ES-I3 (cell line): ENCODE measurements around the gene ELN.

Source experiments
- H3K36me3 ChIP-seq: 2 replicates; pipeline ENCODE4 v1.6.1; 2013; ENCODE audit warnings: mild to moderate bottlenecking, low read length, control low read depth, moderate library complexity; ENCODE audit not compliant: insufficient read depth
- H3K4me1 ChIP-seq: 2 replicates; pipeline ENCODE4 v1.6.1; 2013; ENCODE audit warnings: mild to moderate bottlenecking, control low read depth, low read length; ENCODE audit not compliant: insufficient read depth
- H3K9ac ChIP-seq: 2 replicates; pipeline ENCODE4 v1.6.1; 2013; ENCODE audit warnings: low read depth, mild to moderate bottlenecking, low read length, moderate library complexity
- H3K9me3 ChIP-seq: 2 replicates; pipeline ENCODE4 v1.6.1; 2013; ENCODE audit warnings: mild to moderate bottlenecking, low read length, moderate library complexity; ENCODE audit not compliant: control insufficient read depth, insufficient read depth

ELN gene

DNA sequence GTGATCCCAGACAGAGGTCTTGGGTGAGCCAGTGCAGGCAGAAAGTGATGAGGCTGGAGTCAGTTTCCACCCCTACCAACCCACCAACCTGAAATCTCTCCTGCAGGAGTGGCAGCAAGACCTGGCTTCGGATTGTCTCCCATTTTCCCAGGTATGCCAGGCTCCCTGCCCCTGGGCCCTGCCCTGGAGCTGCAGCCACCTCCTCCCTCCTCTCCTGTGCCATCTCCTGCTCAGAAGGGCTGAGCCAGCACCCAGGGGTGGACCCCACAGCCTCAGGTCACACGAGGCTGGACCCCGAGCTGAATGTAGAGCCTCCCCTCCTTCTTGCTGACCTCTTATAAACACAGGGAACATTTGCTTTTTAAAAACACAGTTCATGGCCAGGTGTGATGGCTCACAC, 38.7 kb downstream of the ELN start:
- no peak overlapping the region for H3K9ac ChIP-seq
- no peaks in the 10 kb centered on the region for H3K4me1 ChIP-seq
- H3K9me3 ChIP-seq = no peaks in the 10 kb centered on the region
- H3K36me3 ChIP-seq = no peaks in the 10 kb centered on the region

DNA sequence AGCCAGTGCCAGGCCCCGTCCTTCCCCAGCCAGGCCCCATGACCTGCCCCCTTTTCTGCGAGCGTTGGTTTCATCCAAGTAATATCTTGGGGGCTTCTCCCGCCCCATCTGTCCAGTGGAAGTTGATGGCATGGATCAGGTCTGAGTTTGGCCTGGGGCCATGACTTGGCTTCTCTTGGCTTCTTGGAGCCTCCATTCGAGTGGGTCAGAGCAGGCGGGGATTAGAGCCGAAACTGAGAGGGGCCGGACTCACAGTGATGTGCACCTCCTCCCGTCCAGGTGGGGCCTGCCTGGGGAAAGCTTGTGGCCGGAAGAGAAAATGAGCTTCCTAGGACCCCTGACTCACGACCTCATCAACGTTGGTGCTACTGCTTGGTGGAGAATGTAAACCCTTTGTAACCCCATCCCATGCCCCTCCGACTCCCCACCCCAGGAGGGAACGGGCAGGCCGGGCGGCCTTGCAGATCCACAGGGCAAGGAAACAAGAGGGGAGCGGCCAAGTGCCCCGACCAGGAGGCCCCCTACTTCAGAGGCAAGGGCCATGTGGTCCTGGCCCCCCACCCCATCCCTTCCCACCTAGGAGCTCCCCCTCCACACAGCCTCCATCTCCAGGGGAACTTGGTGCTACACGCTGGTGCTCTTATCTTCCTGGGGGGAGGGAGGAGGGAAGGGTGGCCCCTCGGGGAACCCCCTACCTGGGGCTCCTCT, 40.6 kb downstream of the ELN start:
- Histone ChIP-seq H3K36me3 (no peaks in the 10 kb centered on the region), H3K9ac (no peak overlapping the region), H3K4me1 (no peaks in the 10 kb centered on the region), H3K9me3 (no peaks in the 10 kb centered on the region)

DNA sequence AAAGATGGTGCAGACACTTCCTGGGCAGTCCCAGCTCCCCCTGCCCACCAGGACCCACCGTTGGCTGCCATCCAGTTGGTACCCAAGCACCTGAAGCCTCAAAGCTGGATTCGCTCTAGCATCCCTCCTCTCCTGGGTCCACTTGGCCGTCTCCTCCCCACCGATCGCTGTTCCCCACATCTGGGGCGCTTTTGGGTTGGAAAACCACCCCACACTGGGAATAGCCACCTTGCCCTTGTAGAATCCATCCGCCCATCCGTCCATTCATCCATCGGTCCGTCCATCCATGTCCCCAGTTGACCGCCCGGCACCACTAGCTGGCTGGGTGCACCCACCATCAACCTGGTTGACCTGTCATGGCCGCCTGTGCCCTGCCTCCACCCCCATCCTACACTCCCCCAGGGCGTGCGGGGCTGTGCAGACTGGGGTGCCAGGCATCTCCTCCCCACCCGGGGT, 41.1 kb downstream of the ELN start:
- H3K9me3 ChIP-seq = no peaks in the 10 kb centered on the region
- no peaks in the 10 kb centered on the region for H3K4me1 ChIP-seq
- no peak overlapping the region for H3K9ac ChIP-seq
- H3K36me3 ChIP-seq = no peaks in the 10 kb centered on the region

DNA sequence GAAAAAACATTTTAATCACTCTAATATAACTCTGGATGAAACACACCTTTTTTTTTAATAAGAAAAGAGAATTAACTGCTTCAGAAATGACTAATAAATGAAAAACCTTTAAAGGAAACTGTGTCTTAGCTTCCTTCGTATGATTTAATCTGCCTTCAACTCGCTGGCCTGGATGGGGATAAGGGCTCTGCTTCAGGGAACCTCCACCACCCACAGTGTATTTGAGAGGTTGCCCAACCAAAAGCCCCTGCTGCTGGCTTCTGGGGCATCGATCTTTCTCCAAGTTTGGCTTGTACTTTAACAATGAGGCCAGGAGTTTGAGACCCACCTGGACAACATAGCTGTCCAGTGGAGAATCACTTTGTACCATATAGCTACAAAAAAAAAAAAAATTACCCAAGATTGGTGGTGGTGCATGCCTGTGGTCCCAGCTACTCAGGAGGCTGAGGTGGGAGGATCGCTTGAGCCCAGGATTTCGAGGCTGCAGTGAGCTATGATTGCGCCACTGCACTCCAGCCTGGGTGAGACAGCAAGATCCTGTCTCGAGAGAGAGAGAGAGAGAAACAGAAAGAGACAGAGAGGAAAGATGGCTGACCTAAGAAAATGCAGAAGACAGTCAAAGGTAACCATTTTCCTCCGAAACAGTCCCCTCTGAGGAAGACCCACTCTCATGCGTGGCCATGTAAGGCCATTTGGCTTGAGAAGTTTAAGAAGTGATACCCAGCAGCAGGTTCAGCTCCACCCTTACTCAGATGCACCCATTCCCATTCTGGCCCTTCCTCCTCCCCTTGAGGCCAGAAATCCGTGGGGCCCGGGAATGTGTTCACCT, 42.0 kb downstream of the ELN start:
- H3K9ac ChIP-seq = no peak overlapping the region
- no peaks in the 10 kb centered on the region for H3K9me3 ChIP-seq
- H3K36me3 ChIP-seq = no peaks in the 10 kb centered on the region
- no peaks in the 10 kb centered on the region for H3K4me1 ChIP-seq

DNA sequence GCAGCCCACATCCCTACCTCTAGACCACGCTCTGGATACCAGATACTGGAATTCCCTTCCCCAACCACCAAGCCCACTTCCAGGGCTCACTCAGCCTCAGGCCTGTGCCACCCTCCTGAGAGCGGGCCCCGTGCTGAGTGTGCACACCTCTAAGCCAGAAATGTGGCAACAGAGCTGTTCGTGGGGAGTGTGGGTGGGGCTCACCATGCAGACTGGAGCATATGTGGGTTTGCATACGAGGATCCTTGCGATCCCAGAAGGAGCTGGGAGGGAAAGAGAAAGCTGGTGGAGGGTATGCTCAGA, 42.6 kb downstream of the ELN start:
- Histone ChIP-seq H3K4me1 (no peaks in the 10 kb centered on the region), H3K9me3 (no peaks in the 10 kb centered on the region), H3K9ac (no peak overlapping the region), H3K36me3 (no peaks in the 10 kb centered on the region)

DNA sequence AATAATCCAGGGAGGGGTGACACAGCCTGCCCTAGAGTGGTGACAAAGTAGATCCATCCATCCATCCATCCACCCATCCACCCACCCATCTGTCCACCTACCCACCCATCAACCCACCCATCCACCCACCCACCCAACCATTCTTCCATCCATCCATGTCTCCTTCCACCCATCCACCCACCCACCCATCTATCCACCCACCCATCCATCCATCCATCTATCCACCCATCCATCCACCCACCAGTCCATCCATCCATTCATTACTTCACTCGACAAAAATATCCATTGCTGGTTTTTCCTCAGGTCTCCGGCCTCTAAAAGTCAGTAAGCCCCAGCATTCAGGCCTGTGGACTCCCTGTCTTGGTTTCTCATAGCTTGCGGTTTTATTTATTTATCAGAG, 43.1 kb downstream of the ELN start:
- Histone ChIP-seq H3K4me1 (no peaks in the 10 kb centered on the region), H3K9ac (no peak overlapping the region), H3K9me3 (no peaks in the 10 kb centered on the region), H3K36me3 (no peaks in the 10 kb centered on the region)

DNA sequence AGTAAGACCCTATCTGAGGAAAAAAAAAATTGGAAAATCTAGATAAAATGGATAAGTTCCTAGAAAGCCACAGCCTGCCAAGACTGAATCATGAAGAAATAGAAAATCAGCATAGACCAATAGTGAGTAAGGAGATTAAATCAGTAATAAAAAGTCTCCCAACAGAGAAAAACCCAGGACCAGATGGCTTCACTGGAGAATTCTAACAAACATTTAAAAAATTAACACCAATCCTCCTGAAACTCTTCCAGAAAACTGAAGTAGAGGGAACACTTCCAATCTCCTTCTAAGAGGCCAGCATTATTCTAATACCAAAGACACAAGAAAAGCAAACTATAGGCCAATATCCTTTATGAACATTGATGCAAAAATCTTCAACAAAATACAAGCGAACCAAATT, 46.8 kb downstream of the ELN start:
- H3K9ac ChIP-seq = no peak overlapping the region
- no peaks in the 10 kb centered on the region for H3K36me3 ChIP-seq
- no peaks in the 10 kb centered on the region; the same call in 1 of the 2 replicates for H3K4me1 ChIP-seq
- no peaks in the 10 kb centered on the region for H3K9me3 ChIP-seq

DNA sequence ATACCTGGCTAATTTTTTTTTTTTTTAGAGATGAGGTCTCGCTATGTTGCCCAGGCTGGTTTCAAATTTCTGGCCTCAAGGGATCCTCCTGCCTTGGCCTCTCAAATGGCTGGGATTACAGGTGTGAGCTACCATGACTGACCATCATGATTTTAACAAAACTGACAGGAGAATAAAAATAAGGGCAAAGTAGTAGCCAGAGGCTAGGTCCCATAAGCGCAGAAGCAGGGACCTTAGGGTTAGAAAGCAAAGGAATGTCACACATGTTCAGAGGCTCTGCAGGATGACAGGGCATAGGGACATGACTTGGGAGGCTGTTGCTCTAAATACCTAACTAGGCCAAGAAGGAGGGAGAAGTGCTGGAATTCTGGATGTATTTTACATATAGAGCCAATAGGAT, 50.5 kb downstream of the ELN start:
- Histone ChIP-seq H3K4me1 (peaks cover 5% of the 10 kb centered on the region; the same call in 1 of the 2 replicates), H3K36me3 (no peaks in the 10 kb centered on the region), H3K9me3 (no peaks in the 10 kb centered on the region), H3K9ac (no peak overlapping the region)

DNA sequence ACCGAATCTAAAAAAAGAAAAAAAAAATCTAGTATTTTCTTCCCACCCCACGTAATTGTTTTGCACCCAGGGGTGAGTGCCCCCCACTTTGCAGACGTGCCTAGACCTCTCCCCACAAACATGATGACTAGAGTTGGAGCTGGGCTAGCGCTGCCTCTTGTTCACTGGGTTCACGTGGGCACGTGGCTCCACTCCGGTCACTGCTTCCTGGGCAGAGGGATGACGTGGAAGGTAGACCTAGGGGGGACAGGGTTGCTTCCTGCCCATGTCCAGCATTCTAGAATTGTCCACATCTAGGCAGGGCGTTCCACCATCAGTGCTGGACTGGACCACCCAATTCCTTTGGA, 54.8 kb downstream of the ELN start:
- no peaks in the 10 kb centered on the region for H3K9me3 ChIP-seq
- peaks cover 12% of the 10 kb centered on the region for H3K4me1 ChIP-seq
- peak overlapping the region; percentile 61 for H3K9ac ChIP-seq

DNA sequence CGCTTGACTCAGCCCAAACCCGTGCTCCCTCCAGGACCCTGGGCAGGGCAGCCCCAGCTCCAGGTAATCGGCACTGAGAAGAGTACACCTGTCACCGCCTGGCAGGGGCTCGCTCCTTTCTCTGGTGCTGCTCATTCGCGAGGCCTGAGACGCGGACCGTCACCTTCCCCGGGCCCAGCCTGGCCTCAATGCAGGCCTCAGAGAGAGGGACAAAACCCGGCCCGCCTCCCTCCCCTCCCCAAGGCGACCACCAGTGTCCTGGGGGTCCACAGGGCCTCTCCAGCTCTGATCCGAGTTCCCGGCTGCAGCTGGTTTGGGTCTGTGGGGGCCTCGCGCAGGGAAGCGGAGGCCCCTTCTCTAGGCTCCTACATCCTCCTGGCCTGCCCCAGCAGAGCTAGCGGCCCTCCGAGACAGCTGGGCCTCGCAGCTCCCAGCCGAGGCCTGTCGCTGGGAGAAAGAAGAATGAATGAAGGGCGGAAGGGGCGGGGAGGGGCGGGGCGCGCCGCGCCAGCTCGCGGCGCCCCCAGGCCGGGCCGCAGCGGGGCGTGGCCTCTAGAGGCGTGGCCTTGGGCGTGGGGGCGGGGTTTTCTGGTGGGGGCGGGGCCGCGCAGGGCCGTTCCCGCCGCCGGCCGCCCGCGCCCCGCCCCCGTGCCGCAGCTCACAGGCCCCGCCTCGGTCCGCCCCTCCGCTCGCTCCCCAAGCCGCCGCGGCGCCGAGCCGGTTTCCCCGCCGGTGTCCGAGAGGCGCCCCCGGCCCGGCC, 55.3 kb downstream of the ELN start, which contains the start of gene LIMK1:
Gene LIMK1, plus strand, starts transcription at position 688 of the 760 bp plus-strand sequence. CDS start 187 bp downstream, outside the sequence.
- Histone ChIP-seq H3K9me3 (no peaks in the 10 kb centered on the region), H3K4me1 (peaks cover 12% of the 10 kb centered on the region), H3K9ac (peak within 1 kb of the TSS; percentile 61), H3K36me3 (peaks cover 10% of the 10 kb centered on the region; the same call in 1 of the 2 replicates)

More for the DNA sequence above, 54.8 kb downstream of the ELN start:
- peaks cover 4% of the 10 kb centered on the region; the same call in 1 of the 2 replicates for H3K36me3 ChIP-seq

DNA sequence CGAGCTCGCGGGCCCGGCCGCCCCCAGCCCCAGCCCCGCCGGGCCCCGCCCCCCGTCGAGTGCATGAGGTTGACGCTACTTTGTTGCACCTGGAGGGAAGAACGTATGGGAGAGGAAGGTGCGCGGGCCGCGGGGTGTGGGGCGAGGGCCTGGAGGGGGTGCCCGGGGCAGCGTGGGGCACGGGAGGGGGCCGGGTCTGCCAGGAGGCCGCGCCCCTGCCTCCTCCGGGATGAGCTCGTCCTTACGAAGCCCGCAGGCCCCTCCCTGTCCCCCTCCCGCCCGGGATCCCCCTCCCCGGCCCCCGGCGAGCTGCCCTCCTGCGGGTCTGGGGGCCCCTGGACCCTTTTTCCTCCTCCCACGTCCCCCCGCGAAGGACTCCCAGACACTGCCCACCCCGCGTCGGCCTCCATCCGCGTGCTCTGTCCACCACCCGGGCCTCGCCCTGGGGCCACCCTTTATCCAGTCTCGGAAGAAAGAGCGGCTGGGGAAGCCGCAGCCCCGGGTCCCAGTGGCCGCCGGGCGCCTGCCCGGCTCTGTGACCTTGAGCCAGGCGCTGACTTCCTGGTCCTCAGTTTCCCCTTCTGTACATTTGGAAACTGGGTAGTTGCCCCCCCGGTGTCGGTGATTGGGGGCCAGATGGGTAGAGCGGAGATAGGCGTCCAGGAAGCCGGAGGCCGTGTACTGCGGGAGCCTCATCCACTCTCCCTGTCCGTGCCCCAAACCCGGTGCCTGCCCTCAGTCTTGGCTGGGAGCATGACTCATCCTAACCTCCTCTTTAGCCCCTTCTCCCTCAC, 56.2 kb downstream of the ELN start:
- H3K4me1 ChIP-seq = peaks cover 12% of the 10 kb centered on the region
- peaks cover 12% of the 10 kb centered on the region; the same call in 1 of the 2 replicates for H3K36me3 ChIP-seq
- no peaks in the 10 kb centered on the region for H3K9me3 ChIP-seq
- H3K9ac ChIP-seq = peak overlapping the region; percentile 59

DNA sequence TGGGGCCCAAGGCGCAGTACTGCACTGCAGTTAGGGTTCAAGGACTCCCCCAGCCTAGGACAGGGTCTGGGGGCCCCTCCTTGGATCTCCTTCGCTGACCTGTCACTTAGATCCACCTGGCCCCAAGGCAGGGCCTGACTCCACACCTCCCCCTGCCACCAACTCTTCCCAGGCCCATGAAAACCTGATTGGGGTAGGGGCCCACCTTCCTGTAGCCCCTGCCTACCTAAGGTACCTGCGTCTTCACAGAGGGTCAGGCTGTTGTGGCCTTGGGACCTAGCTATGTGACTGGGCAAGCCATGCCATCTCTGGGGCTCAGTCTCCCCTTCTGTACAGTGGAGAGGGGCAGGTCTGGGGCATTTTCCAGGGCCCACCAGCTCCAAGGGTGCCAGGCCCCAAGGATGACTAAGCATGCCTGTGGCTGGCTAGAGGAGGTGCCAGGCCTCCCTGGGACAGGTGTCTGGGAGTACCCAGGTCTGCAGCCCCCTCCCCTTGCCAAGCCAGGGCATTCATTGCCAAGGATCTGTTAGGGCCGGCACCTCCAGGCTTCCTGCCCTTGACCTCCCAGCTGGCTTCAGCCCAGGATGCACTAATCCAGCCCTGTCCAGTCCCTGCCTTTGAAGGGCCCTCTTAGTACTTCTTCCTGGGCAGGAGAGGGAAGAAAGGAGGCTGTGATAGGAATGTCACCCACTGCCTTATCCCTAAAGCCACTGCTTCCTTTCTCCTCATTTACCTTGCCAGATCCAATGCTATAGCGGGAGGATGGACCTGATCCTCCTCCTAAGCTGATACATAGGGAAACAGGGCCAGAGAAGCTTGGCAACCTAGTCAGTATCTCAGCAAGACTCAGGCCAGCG, 57.0 kb downstream of the ELN start:
- H3K9ac ChIP-seq = peak overlapping the region; percentile 59
- H3K4me1 ChIP-seq = peaks cover 12% of the 10 kb centered on the region
- no peaks in the 10 kb centered on the region for H3K9me3 ChIP-seq
- peaks cover 12% of the 10 kb centered on the region; the same call in 1 of the 2 replicates for H3K36me3 ChIP-seq

DNA sequence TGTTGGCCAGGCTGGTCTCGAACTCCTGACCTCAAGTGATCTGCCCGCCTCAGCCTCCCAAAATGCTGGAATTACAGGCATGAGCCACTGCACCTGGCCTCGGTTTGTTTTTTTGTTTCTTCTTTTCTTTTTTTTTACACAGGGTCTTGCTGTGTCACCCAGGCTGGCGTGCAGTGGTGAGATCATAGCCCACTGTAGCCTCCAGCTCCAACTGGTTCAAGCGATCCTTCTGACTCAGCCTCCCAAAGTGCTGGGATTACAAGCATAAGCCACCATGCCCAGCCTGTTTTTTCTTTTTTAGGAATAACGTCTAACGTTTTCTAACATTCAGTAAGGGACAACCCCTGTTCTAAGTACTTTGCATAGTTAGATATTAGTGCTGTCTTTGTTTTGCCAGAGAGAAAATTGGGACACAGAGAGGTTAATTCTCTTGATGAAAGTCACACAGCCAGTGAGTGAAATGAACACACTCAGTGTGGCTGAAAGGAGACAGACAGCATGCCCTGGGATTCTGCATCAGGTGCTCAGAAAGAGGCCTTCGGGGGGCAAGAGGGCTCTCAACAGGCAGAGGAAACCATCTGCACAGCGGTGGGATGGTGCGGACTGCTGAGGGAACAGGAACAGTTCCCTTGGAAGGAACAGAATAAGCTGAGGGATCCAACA, 59.9 kb downstream of the ELN start:
- Histone ChIP-seq H3K36me3 (peaks cover 12% of the 10 kb centered on the region; the same call in 1 of the 2 replicates), H3K9ac (no peak overlapping the region), H3K4me1 (peaks cover 17% of the 10 kb centered on the region), H3K9me3 (no peaks in the 10 kb centered on the region)
